ENCODE data around the gene CENPE. TPM values are rescaled to one million over a fixed set of nuclear protein-coding genes. Genes with fewer than 3 reads are reported as not detected.

CENPE gene
- total and polyA plus RNA-seq, 2 donors = 2.5 to 21.2 TPM

GRCh38 chr4:103108542-103108941, 89.6 kb downstream of the CENPE start:
- Histone ChIP-seq H3K4me3 (ENCODE audit: low read length in 2 of 2) (no peak overlapping the region), H3K27me3 (ENCODE audit: control insufficient read depth in 2 of 2, insufficient read depth in 1 of 2, low read length in 1 of 2) (no peaks in the 10 kb centered on the region), H3K9me3 (ENCODE audit: control insufficient read depth in 2 of 2, insufficient read depth in 1 of 2, low read length in 1 of 2) (no peaks in the 10 kb centered on the region), H3K36me3 (ENCODE audit: control insufficient read depth in 2 of 2, insufficient read depth in 2 of 2, low read length in 1 of 2) (peaks cover 19 to 62% of the 10 kb centered on the region in 2 donors), H3K4me1 (ENCODE audit: control insufficient read depth in 2 of 2, insufficient read depth in 2 of 2, low read length in 2 of 2) (no peaks in the 10 kb centered on the region), H3K27ac (ENCODE audit: low read depth in 1 of 2, low read length in 1 of 2) (no peak overlapping the region)
- DNase-seq (ENCODE audit: low read depth in 6 of 9, low spot score in 9 of 9) = no peak
- 98% methylated on average over 4 of the region's 4 CpGs for WGBS

- peaks cover 19 to 50% of the 10 kb centered on the region in 2 donors for H3K36me3 ChIP-seq (ENCODE audit: control insufficient read depth in 2 of 2, insufficient read depth in 2 of 2, low read length in 1 of 2)
- no peak for DNase-seq (ENCODE audit: low read depth in 6 of 9, low spot score in 9 of 9)
- no peaks in the 10 kb centered on the region for H3K9me3 ChIP-seq (ENCODE audit: control insufficient read depth in 2 of 2, insufficient read depth in 1 of 2, low read length in 1 of 2)
- H3K27ac ChIP-seq (ENCODE audit: low read depth in 1 of 2, low read length in 1 of 2) = no peak overlapping the region
- over 99% methylated on average over 2 of the region's 2 CpGs for WGBS
- H3K27me3 ChIP-seq (ENCODE audit: control insufficient read depth in 2 of 2, insufficient read depth in 1 of 2, low read length in 1 of 2) = no peaks in the 10 kb centered on the region
- no peaks in the 10 kb centered on the region for H3K4me1 ChIP-seq (ENCODE audit: control insufficient read depth in 2 of 2, insufficient read depth in 2 of 2, low read length in 2 of 2)
- no peak overlapping the region for H3K4me3 ChIP-seq (ENCODE audit: low read length in 2 of 2)
Measured at GRCh38 chr4:103105558-103106356, 92.4 kb downstream of the CENPE start.

DNA sequence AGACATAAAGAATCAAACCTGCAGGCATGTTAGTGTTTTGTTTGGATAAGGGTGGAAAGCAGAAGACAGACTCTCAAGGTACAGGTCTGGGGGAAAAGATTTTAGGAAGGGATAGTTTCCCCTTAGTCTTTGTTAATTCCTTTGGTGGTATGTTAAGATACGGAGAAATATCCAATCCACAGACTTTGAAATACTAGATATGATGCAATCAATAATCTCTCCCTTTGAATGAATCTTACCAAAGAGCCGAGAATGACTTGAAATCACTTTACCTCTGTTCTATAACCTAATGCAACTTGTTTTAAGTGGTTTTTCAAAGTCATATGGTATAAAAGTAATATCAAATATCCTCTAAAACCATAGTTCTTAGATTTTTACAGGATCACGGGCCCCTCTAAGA, 93.3 kb downstream of the CENPE start:
- WGBS = 98% methylated on average over 3 of the region's 3 CpGs
- H3K9me3 ChIP-seq (ENCODE audit: control insufficient read depth in 2 of 2, insufficient read depth in 1 of 2, low read length in 1 of 2) = no peaks in the 10 kb centered on the region

GRCh38 chr4:103100691-103101090, 97.5 kb downstream of the CENPE start:
- H3K27ac ChIP-seq (ENCODE audit: low read depth in 1 of 2, low read length in 1 of 2) = no peak overlapping the region
- H3K9me3 ChIP-seq (ENCODE audit: control insufficient read depth in 2 of 2, insufficient read depth in 1 of 2, low read length in 1 of 2) = no peaks in the 10 kb centered on the region
- peaks cover 4 to 11% of the 10 kb centered on the region in 2 donors for H3K4me1 ChIP-seq (ENCODE audit: control insufficient read depth in 2 of 2, insufficient read depth in 2 of 2, low read length in 2 of 2)
- H3K4me3 ChIP-seq (ENCODE audit: low read length in 2 of 2) = no peak overlapping the region
- H3K36me3 ChIP-seq (ENCODE audit: control insufficient read depth in 2 of 2, insufficient read depth in 2 of 2, low read length in 1 of 2) = peaks cover 0 to 8% of the 10 kb centered on the region in 2 donors
- 81% methylated on average over 5 of the region's 5 CpGs for WGBS
- DNase-seq (ENCODE audit: low read depth in 6 of 9, low spot score in 9 of 9) = no peak
- H3K27me3 ChIP-seq (ENCODE audit: control insufficient read depth in 2 of 2, insufficient read depth in 1 of 2, low read length in 1 of 2) = no peaks in the 10 kb centered on the region

More for the DNA sequence above, 93.3 kb downstream of the CENPE start:
- DNase-seq (ENCODE audit: low read depth in 6 of 9, low spot score in 9 of 9) = no peak
- Histone ChIP-seq H3K27ac (ENCODE audit: low read depth in 1 of 2, low read length in 1 of 2) (no peak overlapping the region), H3K4me1 (ENCODE audit: control insufficient read depth in 2 of 2, insufficient read depth in 2 of 2, low read length in 2 of 2) (no peaks in the 10 kb centered on the region), H3K36me3 (ENCODE audit: control insufficient read depth in 2 of 2, insufficient read depth in 2 of 2, low read length in 1 of 2) (peaks cover 18 to 42% of the 10 kb centered on the region in 2 donors), H3K4me3 (ENCODE audit: low read length in 2 of 2) (no peak overlapping the region), H3K27me3 (ENCODE audit: control insufficient read depth in 2 of 2, insufficient read depth in 1 of 2, low read length in 1 of 2) (no peaks in the 10 kb centered on the region)

DNA sequence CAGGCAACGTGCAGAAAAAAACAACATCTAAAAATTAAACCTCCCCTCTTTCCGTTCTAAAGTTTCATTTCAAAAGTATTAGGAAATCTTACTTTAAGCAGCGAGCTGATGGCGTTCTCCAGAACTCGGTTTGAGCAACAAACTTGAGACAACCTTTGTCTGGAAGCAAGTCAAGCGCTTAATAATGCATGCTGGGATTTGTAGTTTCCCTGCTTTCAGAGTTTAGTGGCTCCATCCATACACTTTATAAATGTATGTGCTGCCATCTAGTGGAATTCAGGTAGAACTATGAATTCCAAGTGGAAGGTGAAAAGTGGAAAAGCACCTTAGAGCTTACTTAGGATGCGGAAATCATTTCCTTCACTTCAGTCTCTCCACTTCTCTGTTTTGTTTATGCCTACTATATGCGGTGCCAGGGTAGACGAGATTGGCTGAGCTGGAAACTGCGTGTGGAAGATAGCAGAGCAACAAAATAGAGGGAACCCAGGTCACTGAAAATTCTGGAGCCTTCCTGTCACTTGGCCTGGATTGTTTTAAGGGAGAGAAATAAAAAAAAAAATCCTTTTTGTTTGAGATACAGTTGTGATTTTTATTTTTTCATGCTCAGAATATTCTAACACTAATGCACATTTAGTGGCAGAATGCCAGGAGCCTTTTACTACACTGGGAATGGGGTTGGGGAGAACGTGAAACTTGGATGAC, 98.3 kb downstream of the CENPE start, which contains the start of gene BDH2:
Gene BDH2, minus strand, starts transcription at position 144 of the 702 bp plus-strand sequence. CDS start 3,580 bp downstream, outside the sequence.
- Histone ChIP-seq H3K27ac (ENCODE audit: low read depth in 1 of 2, low read length in 1 of 2) (peak within 1 kb of the TSS; percentile 8 to 11), H3K4me3 (ENCODE audit: low read length in 2 of 2) (peak within 1 kb of the TSS; percentile 44 to 59), H3K36me3 (ENCODE audit: control insufficient read depth in 2 of 2, insufficient read depth in 2 of 2, low read length in 1 of 2) (peaks cover 0 to 5% of the 10 kb centered on the region in 2 donors), H3K27me3 (ENCODE audit: control insufficient read depth in 2 of 2, insufficient read depth in 1 of 2, low read length in 1 of 2) (no peaks in the 10 kb centered on the region), H3K4me1 (ENCODE audit: control insufficient read depth in 2 of 2, insufficient read depth in 2 of 2, low read length in 2 of 2) (peaks cover 4 to 11% of the 10 kb centered on the region in 2 donors), H3K9me3 (ENCODE audit: control insufficient read depth in 2 of 2, insufficient read depth in 1 of 2, low read length in 1 of 2) (no peaks in the 10 kb centered on the region)
- WGBS = 18% methylated on average over 11 of the region's 11 CpGs
- DNase-seq (ENCODE audit: low read depth in 6 of 9, low spot score in 9 of 9) = peak; percentile 67 to 96 (median 88)

DNA sequence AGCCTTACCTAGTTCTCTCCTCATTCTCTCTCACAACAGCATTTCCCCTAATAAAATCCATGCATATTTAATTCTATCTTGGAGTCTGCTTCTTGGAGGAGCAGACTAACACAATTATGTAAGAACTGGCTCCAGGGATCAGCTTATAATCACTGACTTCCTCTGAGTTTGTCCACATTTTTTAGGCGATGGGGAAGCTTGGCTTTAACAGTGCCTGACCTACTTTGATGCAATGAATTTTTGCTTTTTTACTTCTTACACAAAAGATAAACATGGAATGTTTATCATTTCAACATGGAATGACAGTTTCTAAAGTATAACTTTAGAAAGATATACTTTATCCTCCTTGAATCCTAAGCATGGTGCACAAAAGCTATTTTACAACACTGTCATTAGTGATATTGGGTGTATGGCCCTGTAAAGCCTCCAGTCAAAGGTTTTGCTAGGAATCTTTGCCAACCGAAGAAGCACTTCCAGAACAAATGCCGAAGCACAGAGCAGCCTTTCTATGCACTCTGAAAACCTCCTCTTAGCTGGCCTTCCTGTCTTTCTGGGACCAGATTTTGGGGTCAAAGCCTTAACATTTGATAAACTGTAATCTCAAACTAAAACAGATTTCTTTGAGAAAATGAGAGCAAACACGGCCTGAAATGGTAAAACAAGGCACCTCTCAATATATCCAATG, 99.2 kb downstream of the CENPE start:
- DNase-seq (ENCODE audit: low read depth in 6 of 9, low spot score in 9 of 9) = no peak
- Histone ChIP-seq H3K27ac (ENCODE audit: low read depth in 1 of 2, low read length in 1 of 2) (peak overlapping the region; percentile 8 to 11), H3K36me3 (ENCODE audit: control insufficient read depth in 2 of 2, insufficient read depth in 2 of 2, low read length in 1 of 2) (peaks cover 0 to 3% of the 10 kb centered on the region in 2 donors), H3K9me3 (ENCODE audit: control insufficient read depth in 2 of 2, insufficient read depth in 1 of 2, low read length in 1 of 2) (no peaks in the 10 kb centered on the region), H3K27me3 (ENCODE audit: control insufficient read depth in 2 of 2, insufficient read depth in 1 of 2, low read length in 1 of 2) (no peaks in the 10 kb centered on the region), H3K4me3 (ENCODE audit: low read length in 2 of 2) (peak overlapping the region; percentile 44 to 59), H3K4me1 (ENCODE audit: control insufficient read depth in 2 of 2, insufficient read depth in 2 of 2, low read length in 2 of 2) (peaks cover 4 to 11% of the 10 kb centered on the region in 2 donors)
- WGBS = 48% methylated on average over 4 of the region's 4 CpGs

- no peak for DNase-seq (ENCODE audit: low read depth in 6 of 9, low spot score in 9 of 9)
- no peaks in the 10 kb centered on the region for H3K9me3 ChIP-seq (ENCODE audit: control insufficient read depth in 2 of 2, insufficient read depth in 1 of 2, low read length in 1 of 2)
- peak overlapping the region in 1 of 2 donors; percentile 59 for H3K4me3 ChIP-seq (ENCODE audit: low read length in 2 of 2)
- peaks cover 4 to 11% of the 10 kb centered on the region in 2 donors for H3K4me1 ChIP-seq (ENCODE audit: control insufficient read depth in 2 of 2, insufficient read depth in 2 of 2, low read length in 2 of 2)
- no peak overlapping the region for H3K27ac ChIP-seq (ENCODE audit: low read depth in 1 of 2, low read length in 1 of 2)
- no peaks in the 10 kb centered on the region for H3K27me3 ChIP-seq (ENCODE audit: control insufficient read depth in 2 of 2, insufficient read depth in 1 of 2, low read length in 1 of 2)
- 94% methylated on average over 10 of the region's 10 CpGs for WGBS
- H3K36me3 ChIP-seq (ENCODE audit: control insufficient read depth in 2 of 2, insufficient read depth in 2 of 2, low read length in 1 of 2) = peaks cover 0 to 5% of the 10 kb centered on the region in 2 donors
Measured at GRCh38 chr4:103098341-103098740, 99.8 kb downstream of the CENPE start.

DNA sequence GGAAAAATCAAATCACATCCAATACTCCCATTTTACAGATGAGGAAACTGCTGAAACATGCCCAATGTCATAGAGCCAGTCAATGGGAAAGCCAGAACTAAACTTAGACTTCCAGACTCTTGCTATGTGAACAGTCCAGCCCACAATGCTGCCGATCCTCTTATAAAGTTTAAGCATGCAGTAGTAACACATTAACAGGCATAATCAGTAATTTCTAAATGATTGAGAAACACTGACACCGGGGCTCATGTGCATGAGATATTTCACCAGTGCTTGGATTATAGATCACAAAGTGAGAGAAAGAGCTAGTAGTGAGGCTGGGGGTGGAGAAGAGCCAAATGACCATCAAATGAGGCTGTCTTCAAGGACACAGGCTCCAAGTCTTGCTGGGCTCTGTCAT, 101.0 kb downstream of the CENPE start:
- no peak overlapping the region for H3K27ac ChIP-seq (ENCODE audit: low read depth in 1 of 2, low read length in 1 of 2)
- H3K27me3 ChIP-seq (ENCODE audit: control insufficient read depth in 2 of 2, insufficient read depth in 1 of 2, low read length in 1 of 2) = no peaks in the 10 kb centered on the region
- H3K4me3 ChIP-seq (ENCODE audit: low read length in 2 of 2) = no peak overlapping the region
- 96% methylated on average over 2 of the region's 2 CpGs for WGBS
- peaks cover 0 to 13% of the 10 kb centered on the region in 2 donors for H3K36me3 ChIP-seq (ENCODE audit: control insufficient read depth in 2 of 2, insufficient read depth in 2 of 2, low read length in 1 of 2)
- no peak for DNase-seq (ENCODE audit: low read depth in 6 of 9, low spot score in 9 of 9)
- H3K4me1 ChIP-seq (ENCODE audit: control insufficient read depth in 2 of 2, insufficient read depth in 2 of 2, low read length in 2 of 2) = peaks cover 4 to 11% of the 10 kb centered on the region in 2 donors
- no peaks in the 10 kb centered on the region for H3K9me3 ChIP-seq (ENCODE audit: control insufficient read depth in 2 of 2, insufficient read depth in 1 of 2, low read length in 1 of 2)

All from thymus (tissue), 11 donors.